HG02973 (cell line): ENCODE measurements around the gene FBXO33.

Experiments
- ATAC-seq: cut with Tn5 transposase; IDR thresholded peaks from one replicate; pipeline ENCODE4 v1.9.1; 2021; ENCODE audit warnings: moderate library complexity; ENCODE audit not compliant: unreplicated experiment

FBXO33 gene

GRCh38 chr14:39431416-39432178 is 636 bp downstream of the FBXO33 start:
- ATAC-seq = peak; percentile 22

GRCh38 chr14:39430762-39431415 is 1.3 kb downstream of the FBXO33 start:
- peak; percentile 1 for ATAC-seq

GRCh38 chr14:39428118-39428517 is 4.1 kb downstream of the FBXO33 start:
- no peak for ATAC-seq

GRCh38 chr14:39426605-39427004 is 5.6 kb downstream of the FBXO33 start:
- no peak for ATAC-seq

- ATAC-seq = no peak
These were observed 6.3 kb downstream of the FBXO33 start for GRCh38 chr14:39425947-39426346.

- no peak for ATAC-seq
These were observed 8.4 kb downstream of the FBXO33 start for GRCh38 chr14:39423793-39424192.

GRCh38 chr14:39422243-39422642 is 10.0 kb downstream of the FBXO33 start:
- no peak for ATAC-seq

GRCh38 chr14:39419272-39419671 is 13.0 kb downstream of the FBXO33 start:
- ATAC-seq = no peak

GRCh38 chr14:39417014-39417413 is 15.2 kb downstream of the FBXO33 start:
- ATAC-seq = no peak

- ATAC-seq = no peak
These were observed 16.2 kb downstream of the FBXO33 start for GRCh38 chr14:39416072-39416471.

- no peak for ATAC-seq
These were observed 25.7 kb downstream of the FBXO33 start for GRCh38 chr14:39406560-39406959.

GRCh38 chr14:39398382-39398781 is 33.9 kb downstream of the FBXO33 start:
- no peak for ATAC-seq

- no peak for ATAC-seq
These were observed 35.8 kb downstream of the FBXO33 start for GRCh38 chr14:39396448-39396847.

GRCh38 chr14:39395555-39396254 is 36.5 kb downstream of the FBXO33 start:
- ATAC-seq = no peak

- ATAC-seq = no peak
These were observed 38.9 kb downstream of the FBXO33 start for GRCh38 chr14:39393289-39393688.

GRCh38 chr14:39384177-39384576 is 48.1 kb downstream of the FBXO33 start:
- no peak for ATAC-seq

GRCh38 chr14:39383741-39384140 is 48.5 kb downstream of the FBXO33 start:
- no peak for ATAC-seq

GRCh38 chr14:39383026-39383660 is 49.1 kb downstream of the FBXO33 start:
- peak; percentile 59 for ATAC-seq

GRCh38 chr14:39382463-39382862 is 49.8 kb downstream of the FBXO33 start:
- no peak for ATAC-seq

GRCh38 chr14:39381366-39381765 is 50.9 kb downstream of the FBXO33 start:
- no peak for ATAC-seq

GRCh38 chr14:39376667-39377403 is 55.4 kb downstream of the FBXO33 start:
- ATAC-seq = no peak
